ENCODE data around the gene FUT8.

DNA sequence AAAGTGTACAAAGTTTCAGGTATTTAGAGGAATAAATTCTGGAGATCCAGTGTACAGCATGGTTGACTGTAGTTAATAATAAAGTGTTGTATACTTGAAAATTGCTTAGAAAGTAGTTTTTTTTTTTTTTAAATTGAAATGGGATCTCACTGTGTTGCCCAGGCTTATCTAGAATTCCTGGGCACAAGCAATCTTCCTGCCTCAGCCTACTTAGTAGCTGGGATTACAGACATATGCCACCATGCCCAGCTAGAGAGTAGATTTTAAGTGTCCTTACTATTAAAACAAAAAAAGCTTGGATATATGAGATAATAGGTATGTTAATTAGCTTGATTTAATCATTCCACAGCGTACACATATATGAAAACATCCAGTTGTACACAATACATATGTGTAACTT lies 27.7 kb downstream of the FUT8 start:
- TF ChIP-seq POLR2A (IDR thresholded peaks at IDR 0.05) = no peak
- TF ChIP-seq, protein P1, sequence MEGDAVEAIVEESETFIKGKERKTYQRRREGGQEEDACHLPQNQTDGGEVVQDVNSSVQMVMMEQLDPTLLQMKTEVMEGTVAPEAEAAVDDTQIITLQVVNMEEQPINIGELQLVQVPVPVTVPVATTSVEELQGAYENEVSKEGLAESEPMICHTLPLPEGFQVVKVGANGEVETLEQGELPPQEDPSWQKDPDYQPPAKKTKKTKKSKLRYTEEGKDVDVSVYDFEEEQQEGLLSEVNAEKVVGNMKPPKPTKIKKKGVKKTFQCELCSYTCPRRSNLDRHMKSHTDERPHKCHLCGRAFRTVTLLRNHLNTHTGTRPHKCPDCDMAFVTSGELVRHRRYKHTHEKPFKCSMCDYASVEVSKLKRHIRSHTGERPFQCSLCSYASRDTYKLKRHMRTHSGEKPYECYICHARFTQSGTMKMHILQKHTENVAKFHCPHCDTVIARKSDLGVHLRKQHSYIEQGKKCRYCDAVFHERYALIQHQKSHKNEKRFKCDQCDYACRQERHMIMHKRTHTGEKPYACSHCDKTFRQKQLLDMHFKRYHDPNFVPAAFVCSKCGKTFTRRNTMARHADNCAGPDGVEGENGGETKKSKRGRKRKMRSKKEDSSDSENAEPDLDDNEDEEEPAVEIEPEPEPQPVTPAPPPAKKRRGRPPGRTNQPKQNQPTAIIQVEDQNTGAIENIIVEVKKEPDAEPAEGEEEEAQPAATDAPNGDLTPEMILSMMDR (IDR thresholded peaks at IDR 0.05) = no peak
